NCI-H82 (cell line): ENCODE data around the gene AMPD2.
"Not testable (repeated sequence)": the region's sequence is repeated elsewhere in the genome, so short reads cannot be mapped to it uniquely, and the experiment has no call there.

ENCODE experiments used
- DNase-seq: peaks from one replicate; lab custom pipeline; 2025; lab: John Stamatoyannopoulos, UW

AMPD2 gene

DNA sequence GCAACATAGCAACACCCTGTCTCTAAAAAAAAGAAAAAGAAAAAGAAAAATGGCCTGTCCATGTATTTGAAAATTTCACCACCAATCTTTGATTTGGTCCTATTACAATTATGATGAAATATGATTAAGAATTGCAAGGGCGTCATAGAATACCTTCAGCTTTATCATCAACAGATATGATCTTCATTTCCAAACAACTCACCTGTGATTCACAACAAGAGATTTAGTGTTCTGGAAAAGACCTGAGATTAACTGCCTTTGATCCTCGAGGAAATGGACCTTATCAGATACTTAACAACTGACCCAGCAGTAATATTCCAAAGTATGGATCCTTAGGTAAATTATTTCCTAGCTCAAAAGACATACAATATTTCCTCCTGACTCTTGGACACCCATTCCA, 32.8 kb downstream of the AMPD2 start:
- no peak for DNase-seq

DNA sequence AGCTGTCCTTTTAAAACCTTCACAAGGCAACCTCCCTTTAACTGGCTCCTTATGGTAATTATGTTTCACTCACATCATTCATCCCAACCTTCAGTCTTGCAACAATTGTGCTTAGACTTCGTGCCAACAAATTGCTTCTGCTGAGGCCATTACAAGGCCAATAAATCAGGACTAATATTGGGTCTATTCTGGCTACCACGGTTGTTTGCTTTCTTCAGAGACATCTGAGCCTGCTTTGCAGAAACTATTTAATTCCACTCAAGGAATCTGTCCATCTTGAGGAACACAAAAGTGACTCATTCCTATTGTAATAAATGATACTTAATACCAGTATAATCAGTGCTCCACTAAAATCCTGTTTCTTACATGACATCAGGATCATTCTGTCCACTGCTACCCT, 33.7 kb downstream of the AMPD2 start:
- DNase-seq, result no peak

DNA sequence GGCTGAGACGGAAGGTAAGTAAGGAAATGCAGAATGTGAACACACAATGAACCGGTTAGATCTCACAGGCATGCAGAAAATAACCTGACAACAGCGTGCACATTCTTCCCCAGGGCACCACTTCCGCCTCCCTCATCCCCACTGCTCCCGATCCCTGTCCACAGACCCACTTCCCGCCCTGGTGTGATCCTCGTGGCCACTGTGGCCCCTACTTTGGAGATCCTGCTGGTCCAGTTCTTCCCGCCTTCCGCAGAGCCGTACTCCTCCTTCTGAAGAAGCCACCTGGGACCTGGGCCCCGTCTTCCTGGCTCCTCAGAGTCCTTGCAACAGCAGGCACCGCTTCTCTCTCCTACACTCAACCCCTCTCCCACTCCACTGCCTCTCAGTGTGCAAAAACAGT, 34.9 kb downstream of the AMPD2 start:
- DNase-seq, result no peak

DNA sequence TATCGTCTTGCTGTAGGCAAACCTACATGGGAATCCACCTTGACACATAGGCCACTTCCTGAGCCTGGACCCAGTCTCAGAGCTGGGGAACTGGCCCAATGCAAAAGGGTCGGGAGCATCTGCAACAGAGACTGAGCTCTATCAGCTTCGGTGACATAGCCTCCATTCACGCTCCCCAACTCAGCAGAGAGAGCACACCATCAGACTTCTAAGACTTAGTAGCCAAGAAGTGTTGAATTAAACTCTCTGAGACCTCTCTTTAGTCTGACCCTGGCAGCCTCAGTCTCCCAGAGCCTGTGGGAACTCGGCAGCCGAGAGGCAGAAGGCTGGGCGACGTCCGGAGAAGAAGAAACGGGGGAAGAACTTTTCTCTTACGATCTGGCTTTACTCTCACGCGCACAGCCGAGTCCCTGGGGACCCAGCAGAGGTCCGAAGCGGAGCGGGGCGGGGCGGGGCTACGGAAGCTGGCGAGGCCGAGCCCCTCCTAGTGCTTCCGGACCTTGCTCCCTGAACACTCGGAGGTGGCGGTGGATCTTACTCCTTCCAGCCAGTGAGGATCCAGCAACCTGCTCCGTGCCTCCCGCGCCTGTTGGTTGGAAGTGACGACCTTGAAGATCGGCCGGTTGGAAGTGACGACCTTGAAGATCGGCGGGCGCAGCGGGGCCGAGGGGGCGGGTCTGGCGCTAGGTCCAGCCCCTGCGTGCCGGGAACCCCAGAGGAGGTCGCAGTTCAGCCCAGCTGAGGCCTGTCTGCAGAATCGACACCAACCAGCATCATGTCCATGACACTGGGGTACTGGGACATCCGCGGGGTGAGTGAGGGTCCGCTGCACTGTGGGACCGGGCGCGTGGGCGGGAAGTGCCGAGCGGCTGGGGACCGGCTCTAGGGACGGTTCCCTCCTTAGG, 36.2 kb downstream of the AMPD2 start, which contains the start of gene GSTM4:
GSTM4 (plus strand) TSS at position 485 of the 905 bp plus-strand sequence; CDS start at position 776, 291 bp downstream.
- DNase-seq, result peak; percentile 81

DNA sequence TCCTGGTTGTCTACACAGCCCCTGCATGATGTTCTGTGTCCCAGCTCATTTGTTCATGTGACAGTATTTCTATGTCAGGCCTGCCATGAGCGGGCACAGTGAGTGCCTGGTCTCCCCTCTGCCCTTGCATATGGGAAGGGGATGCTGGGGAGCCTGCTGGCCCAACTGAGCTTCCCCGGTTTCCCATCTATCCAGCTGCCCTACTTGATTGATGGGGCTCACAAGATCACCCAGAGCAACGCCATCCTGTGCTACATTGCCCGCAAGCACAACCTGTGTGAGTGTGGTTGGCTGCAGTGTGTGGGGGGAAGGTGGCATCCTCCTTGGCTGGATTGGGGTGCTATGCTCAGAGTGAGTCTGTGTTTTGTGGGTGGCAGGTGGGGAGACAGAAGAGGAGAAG, 37.8 kb downstream of the AMPD2 start:
- no peak for DNase-seq

DNA sequence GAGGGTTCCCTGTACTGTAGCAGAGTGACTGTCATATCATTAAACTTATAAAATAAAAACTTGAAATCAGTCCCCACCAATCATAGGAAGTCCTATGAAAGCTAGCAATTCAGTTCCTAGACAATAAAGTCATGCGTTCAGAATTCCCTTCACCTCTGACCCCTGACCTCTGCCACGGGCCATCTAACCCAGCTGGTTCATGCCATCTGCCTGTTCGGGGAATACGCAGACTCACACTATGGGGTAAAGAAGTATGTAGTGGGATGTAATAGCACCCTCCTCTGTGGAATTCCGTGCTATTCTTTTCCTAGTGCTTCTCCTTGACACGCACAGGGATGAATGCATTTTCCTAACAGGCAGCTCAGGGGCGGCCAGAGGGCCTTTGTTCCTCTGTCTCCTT, 38.3 kb downstream of the AMPD2 start:
- no peak for DNase-seq

DNA sequence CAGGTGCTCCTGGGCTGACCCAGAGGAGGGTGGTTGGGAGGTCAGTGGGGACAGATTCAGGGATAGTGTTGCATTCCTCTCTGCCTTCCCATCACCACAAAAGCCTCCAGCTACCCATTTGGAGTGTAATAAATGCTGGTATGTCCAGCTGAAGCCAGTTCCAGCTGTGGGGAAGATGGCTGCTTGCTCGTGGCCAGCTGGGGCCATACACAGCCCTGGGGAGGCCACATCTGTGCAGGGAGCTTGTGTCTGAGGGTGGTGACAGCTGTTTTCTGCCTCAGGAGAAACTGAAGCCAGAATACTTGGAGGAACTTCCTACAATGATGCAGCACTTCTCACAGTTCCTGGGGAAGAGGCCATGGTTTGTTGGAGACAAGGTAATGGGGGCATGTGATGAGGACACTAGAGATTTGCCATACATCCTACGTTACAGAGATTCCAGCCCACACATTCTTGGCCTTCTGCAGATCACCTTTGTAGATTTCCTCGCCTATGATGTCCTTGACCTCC, 39.0 kb downstream of the AMPD2 start:
- no peak for DNase-seq

DNA sequence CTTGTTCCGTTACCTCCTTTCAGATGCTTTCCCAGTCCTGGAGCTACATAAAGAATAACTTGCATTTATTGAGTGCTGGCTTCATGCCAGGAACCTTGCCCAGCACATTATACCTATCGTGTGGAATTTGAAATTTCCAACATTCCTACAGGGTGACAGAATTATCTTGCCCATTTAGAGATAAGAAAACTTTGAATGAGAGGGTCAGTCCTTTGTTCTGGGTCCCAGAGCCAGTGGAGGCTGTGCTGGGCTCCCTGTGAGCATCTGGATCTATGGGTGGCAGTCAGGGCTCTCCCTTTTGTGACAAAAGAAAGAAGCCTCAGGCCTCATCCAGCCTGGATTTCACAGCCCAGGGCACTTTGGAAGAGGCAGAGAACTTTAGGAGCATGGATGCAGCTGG, 39.5 kb downstream of the AMPD2 start:
- DNase-seq, result no peak

DNA sequence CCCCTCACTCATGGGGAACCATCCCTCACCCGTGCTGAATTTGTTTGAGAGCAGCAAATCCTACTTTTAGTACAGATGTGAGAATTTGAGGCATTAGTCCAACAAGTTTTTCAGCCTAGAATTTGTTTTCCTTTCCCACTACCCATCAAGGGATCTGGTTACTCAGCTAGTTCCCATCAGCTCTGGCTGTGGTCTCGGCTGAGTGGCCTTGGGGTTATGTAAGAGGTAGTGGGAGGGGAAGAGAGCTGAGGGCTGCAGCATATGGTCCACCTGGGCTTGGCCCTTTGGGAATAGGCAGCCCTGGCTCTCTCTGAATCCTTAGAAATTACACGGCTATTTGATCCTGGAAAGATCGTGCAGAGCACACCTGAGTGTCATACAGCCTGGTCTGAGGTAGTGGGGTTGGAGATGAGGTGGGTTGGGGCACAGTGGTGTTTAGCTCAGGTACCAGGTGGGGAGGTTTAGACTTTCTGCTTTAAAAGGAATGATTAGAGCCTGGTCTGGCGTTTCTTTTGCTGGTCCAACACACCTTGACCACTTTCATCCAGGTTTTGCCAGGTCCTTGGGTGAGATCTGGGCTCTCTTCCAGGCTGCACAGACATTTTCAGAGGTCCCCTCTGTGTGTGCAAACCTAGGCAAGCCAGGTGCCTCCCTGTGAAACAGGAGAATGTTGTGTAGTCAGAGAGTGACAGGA, 40.5 kb downstream of the AMPD2 start:
- DNase-seq, result peak; percentile 76

DNA sequence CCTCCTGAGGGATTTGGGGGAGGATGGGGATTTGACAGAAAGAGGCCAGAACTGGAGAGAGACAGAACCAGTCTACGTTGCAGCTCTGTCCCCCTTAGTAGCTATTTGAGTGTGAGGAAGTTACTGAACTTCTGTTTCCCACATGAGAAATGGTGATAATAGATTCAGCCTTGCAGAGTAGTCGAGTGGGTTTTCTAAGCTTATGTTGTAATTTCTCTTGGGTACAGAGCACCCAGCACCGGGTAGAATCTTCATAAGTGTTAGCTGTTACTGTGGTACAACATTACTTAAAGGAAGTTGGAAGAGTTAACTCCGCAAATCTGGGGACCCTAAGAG, 41.0 kb downstream of the AMPD2 start:
- not testable (repeated sequence) for DNase-seq

DNA sequence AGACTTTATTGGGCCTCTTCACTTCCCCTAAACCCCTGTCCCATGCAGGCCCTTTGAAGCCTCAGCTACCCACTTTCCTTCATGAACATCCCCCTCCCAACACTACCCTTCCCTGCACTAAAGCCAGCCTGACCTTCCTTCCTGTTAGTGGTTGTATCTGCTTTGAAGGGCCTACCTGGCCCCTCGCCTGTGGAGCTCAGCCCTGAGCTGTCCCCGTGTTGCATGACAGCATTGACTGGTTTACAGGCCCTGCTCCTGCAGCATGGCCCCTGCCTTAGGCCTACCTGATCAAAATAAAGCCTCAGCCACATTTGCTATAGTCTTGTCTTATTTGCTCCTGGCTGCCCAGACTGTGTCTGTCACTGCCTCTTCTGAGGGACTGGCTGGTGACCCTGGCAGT, 41.8 kb downstream of the AMPD2 start:
- no peak for DNase-seq

DNA sequence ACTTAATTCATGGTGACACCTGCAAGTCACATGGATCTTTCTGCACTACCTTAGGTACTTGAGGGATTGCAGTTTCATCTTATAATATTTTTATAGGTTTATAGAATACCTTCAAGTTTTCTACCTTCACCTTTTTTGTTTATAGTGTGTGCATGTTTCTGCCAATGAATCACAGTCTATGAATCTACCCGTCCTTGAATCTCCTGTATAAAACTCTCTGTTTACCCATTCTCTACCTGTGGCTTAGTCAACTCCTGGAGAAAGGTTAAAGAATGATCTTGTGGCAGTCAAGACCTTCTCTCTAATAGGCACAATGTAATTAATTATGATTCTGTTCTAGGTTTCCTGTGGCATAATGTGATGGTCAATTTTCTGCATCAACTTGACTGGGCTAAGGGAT, 45.0 kb downstream of the AMPD2 start:
- DNase-seq, result no peak

DNA sequence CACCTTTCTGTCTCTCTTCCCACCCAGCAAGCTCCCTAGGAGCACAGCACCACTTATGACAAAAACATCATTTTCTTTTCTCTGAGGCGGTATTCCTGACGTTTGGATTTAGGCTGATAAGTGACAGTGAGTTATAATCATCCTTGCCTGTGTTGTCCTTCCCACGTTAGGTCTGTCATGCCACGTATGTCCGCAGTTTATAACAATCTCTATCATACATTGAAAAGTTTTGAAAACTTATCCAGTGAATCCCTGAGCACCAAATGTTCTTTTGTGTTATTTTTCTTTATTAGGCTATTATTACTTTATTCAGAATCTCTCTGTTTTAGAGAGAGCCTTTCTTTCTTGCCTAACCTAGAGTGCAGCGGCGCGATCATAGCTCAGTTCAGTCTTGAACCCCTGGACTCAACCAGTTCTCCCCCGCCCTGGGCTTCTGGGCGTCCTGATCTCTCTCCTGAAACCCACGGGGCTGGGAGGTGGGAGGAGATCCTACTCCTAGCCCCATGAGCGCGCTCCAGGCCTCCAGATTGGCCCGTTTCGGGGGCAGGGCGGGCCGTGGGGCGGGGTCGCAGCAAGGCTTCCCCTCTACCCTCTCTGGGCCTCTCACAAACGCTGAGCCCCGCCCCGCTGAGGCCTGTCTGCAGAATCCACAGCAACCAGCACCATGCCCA, 48.0 kb downstream of the AMPD2 start, which contains the start of gene GSTM2:
GSTM2 (plus strand) TSS at position 606 of the 671 bp plus-strand sequence; CDS start at position 665, 59 bp downstream.
- peak; percentile 97 for DNase-seq

DNA sequence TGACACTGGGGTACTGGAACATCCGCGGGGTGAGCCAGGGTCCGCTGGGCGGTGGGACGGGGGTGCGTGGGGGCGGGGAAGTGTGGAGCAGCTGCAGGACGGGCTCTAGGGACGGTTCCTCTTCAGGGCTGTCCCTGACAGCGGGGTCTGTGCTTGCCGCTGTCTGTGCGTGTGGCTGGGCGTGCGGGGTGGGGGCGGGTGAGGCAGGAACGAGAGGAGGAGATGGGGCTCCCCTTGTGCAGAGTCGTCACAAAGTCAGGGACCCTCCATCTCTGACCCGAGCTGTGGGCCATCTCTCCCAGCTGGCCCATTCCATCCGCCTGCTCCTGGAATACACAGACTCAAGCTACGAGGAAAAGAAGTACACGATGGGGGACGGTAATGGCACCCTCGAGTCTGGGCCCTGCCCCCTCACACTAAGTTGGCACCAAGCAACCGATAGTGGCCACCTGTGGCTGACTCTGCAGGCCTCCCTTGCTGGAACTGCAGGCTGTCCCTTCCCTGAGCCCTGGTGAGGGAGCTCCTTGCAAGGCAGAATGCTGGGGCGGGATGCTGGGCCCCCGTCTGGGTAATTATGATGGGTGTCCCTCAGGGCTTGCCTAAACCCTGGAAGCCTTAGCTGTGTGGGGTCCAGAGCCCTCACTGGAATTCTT, 48.6 kb downstream of the AMPD2 start:
- no peak for DNase-seq

DNA sequence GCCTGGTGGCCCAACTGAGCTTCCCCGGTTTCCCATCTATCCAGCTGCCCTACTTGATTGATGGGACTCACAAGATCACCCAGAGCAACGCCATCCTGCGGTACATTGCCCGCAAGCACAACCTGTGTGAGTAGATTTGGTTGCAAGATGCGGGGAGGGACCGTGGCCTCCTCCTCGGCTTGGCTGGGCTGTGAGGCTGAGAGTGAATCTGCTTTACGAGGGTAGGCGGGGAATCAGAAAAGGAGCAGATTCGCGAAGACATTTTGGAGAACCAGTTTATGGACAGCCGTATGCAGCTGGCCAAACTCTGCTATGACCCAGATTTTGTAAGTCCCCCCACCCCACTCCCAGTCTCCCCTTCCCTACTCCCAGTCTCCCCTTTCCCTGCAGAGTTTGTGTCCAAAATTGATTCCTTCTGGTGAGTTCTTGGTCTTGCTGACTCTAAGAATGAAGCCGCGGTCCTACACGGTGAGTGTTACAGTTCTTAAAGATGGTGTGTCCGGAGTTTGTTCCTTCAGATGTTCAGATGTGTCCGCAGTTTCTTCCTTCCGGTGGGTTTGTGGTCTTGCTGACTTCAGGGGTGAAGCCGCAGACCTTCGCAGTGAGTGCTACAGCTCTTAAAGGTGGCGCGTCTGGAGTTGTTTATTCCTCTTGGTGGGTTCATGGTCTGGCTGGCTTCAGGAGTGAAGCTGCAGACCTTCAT, 49.8 kb downstream of the AMPD2 start:
- DNase-seq, result no peak

DNA sequence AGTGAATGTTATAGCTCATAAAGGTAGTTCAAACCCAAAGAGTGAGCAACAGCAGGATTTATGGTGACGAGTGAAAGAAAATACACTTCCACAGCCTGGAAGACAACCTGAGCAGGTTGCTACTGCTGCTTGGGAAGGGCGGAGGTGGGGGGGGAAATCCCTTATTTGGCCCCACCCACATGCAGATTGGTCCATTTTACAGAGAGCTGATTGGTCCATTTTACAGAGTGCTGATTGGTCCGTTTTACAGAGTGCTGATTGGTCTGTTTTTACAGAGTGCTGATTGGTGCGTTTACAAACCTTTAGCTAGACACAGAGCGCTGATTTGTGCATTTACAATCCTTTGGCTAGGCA, 50.3 kb downstream of the AMPD2 start:
- not testable (repeated sequence) for DNase-seq

DNA sequence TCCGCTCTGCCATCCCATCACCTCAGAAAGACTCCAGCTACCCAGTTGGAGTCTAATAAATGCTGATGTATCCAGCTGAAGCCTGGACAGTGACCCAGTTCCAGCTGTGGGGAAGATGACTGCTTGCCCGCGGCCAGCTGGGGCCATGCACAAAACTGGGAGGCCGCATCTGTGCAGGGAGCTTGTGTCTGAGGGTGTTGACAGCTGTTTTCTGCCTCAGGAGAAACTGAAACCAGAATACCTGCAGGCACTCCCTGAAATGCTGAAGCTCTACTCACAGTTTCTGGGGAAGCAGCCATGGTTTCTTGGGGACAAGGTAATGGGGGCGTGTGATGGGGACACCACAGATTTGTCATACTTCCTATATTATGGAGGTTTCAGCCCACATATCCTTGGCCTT, 51.4 kb downstream of the AMPD2 start:
- DNase-seq, result no peak

DNA sequence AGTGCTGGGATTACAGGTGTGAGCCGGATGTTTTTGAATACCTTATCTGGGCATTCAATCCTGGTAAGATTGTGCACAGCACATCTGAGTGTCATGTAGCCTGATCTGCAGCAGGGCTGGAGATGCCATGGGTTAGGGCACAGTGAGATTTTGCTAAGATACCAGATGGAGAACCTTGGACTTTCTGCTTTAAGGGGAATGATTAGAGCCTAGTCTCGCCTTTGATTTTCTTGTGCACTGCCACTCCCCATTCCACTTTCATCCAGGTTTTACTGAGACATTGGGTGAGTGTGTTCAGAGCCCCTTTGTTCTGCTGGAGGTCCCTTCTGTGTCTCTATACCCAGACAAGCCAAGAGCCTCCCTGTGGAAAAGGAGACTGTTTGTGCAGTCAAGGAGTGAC, 54.2 kb downstream of the AMPD2 start:
- DNase-seq, result not testable (repeated sequence)

DNA sequence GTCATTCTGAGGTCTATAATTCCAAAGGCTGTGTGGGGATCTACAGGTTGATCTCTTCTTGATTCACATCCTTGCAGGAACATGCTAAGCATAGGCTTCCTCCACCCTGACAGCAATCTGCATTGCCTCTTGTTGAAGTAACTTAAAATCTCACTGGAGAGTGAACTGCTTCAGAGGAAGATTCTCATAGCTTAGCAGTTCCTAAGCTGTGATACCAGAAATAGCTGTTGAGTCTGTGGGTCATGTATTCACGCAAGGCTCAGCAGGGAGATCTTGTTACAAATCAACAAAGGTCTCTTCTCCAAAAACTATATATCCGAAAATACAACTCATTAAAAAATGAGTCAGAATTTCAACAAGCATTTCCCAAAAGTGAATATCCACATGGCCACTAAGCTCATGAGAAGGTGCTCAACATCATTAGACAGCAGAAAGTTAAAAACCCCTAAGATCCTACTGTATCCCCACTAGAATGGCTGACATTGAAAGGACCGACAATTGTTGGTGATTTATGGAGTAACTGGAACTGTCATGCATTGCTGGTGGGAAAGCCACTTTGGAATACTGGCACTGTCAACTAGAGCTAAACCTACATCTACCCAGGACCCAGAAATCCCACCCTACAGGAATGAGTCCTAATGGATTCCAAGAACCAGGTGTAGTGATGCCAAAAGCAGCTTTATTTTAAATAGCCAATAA, 57.2 kb downstream of the AMPD2 start:
- DNase-seq, result not testable (repeated sequence)

DNA sequence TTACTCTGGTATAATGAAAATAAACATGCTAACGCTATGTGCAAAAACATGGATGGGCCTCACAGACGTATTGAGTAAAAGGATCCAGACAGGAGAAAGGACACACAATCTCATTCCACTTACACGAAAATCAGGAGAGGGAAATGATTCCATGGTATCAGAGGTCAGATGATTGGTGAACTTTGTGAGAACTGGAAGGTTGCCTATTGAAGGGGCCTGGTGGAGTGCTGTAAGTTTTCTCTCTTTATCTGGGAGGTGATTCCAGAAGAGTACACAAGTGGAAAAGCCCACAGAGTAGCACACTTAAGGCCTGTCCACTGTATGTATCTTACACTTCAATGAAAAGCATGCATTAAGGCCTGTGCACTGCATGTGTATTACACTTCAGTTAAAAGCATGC, 57.8 kb downstream of the AMPD2 start:
- no peak for DNase-seq

DNA sequence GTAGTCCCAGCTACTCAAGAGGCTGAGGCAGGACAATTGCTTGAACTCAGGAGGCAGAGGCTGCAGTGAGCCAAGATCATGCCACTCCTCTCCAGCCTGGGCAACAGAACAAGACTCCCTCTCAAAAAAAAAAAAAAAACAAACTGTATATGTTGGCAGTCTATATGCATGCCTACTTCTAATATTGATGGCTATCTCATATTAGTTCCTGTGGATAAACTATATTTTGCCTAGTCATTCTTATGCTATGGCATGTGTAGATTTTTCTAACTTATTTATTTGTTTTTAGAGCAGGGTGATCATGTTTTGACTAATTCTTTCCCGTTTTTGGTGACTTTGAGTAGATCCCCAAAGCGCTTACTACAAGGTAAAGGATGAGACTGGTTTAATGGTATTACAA, 59.0 kb downstream of the AMPD2 start:
- DNase-seq, result not testable (repeated sequence)
